CD4-positive, alpha-beta memory T cell (primary cell): ENCODE data around the gene NRM. TPM values are rescaled to one million over a fixed set of nuclear protein-coding genes. Genes with fewer than 3 reads are reported as not detected.

Experiments used
- polyA plus RNA-seq, 2 donors: library from polyadenylated mRNA; unstranded; fragments of 300-500 nt; fragmentation: Illumina TruSeq; gene quantifications; one replicate each; pipeline ENCODE4 v1.2.3, GENCODE V29; 2021
- total RNA-seq, 2 experiments: library from RNA; stranded (reverse); gene quantifications; one replicate each; pipeline ENCODE4 v1.2.3, GENCODE V29; 2021

The NRM gene
- total and polyA plus RNA-seq, 4 experiments from 2014 or later = 6.4 to 15.8 (median 7.8) TPM

Other genes with a start within 250 kb of the NRM start
- 1,000 to 10,000 TPM; 1,097 to 1,122 TPM for gene HLA-E, start 201.5 kb downstream of the NRM start, total RNA-seq
- gene HLA-E, start 201.5 kb downstream of the NRM start, polyA plus RNA-seq = 1,000 to 10,000 TPM; 2,441 to 3,541 TPM
- gene GNL1, start 134.5 kb downstream of the NRM start, total RNA-seq = 10 to 100 TPM; 83.4 to 83.9 TPM
- 10 to 100 TPM; 37.4 to 51.5 TPM for gene GNL1, start 134.5 kb downstream of the NRM start, polyA plus RNA-seq
- 10 to 100 TPM; 26.4 to 29.1 TPM for gene PRR3, start 133.7 kb downstream of the NRM start, total RNA-seq
- 1 to 10 TPM; 4.3 to 8.5 TPM for gene PRR3, start 133.7 kb downstream of the NRM start, polyA plus RNA-seq
- 10 to 100 TPM; 60.8 to 66.8 TPM for gene ABCF1, start 119.5 kb downstream of the NRM start, total RNA-seq
- gene ABCF1, start 119.5 kb downstream of the NRM start, polyA plus RNA-seq = 10 to 100 TPM in 1 of 2 donors, 1 to 10 TPM in 1; 7.5 to 46.6 TPM
- 100 to 1,000 TPM; 224 to 231 TPM for gene PPP1R10, start 73.7 kb downstream of the NRM start, total RNA-seq
- gene PPP1R10, start 73.7 kb downstream of the NRM start, polyA plus RNA-seq = 10 to 100 TPM in 1 of 2 donors, 1 to 10 TPM in 1; 8.5 to 30.6 TPM
- gene MRPS18B, start 73.1 kb downstream of the NRM start, total RNA-seq = 10 to 100 TPM; 44.4 to 46.3 TPM
- gene MRPS18B, start 73.1 kb downstream of the NRM start, polyA plus RNA-seq = 100 to 1,000 TPM; 112 to 126 TPM
- 1 to 10 TPM; 8.3 to 9.4 TPM for gene ATAT1, start 64.1 kb downstream of the NRM start, total RNA-seq
- gene ATAT1, start 64.1 kb downstream of the NRM start, polyA plus RNA-seq = 1 to 10 TPM in 1 of 2 donors, under 1 TPM in 1; 0.29 to 1.9 TPM
- gene C6orf136, start 43.9 kb downstream of the NRM start, total RNA-seq = 10 to 100 TPM; 29.3 to 35.0 TPM
- gene C6orf136, start 43.9 kb downstream of the NRM start, polyA plus RNA-seq = 10 to 100 TPM in 1 of 2 donors, 1 to 10 TPM in 1; 6.2 to 16.0 TPM
- 10 to 100 TPM; 53.4 to 54.6 TPM for gene DHX16, start 18.0 kb downstream of the NRM start, total RNA-seq
- gene DHX16, start 18.0 kb downstream of the NRM start, polyA plus RNA-seq = 10 to 100 TPM; 22.0 to 30.2 TPM
- gene PPP1R18, start 4.3 kb downstream of the NRM start, total RNA-seq = 100 to 1,000 TPM; 122 to 127 TPM
- gene PPP1R18, start 4.3 kb downstream of the NRM start, polyA plus RNA-seq = 100 to 1,000 TPM in 1 of 2 donors, 10 to 100 TPM in 1; 68.2 to 117 TPM
- 10 to 100 TPM; 60.7 to 73.5 TPM for gene MDC1, start 26.3 kb upstream of the NRM start, total RNA-seq
- gene MDC1, start 26.3 kb upstream of the NRM start, polyA plus RNA-seq = 1 to 10 TPM in 1 of 2 donors, not detected in 1; 9.8 TPM
- gene TUBB, start 29.4 kb upstream of the NRM start, total RNA-seq = 100 to 1,000 TPM; 285 to 300 TPM
- gene TUBB, start 29.4 kb upstream of the NRM start, polyA plus RNA-seq = 100 to 1,000 TPM in 1 of 2 donors, 10 to 100 TPM in 1; 74.8 to 142 TPM
- gene FLOT1, start 51.7 kb upstream of the NRM start, total RNA-seq = 10 to 100 TPM; 75.3 to 78.5 TPM
- gene FLOT1, start 51.7 kb upstream of the NRM start, polyA plus RNA-seq = 10 to 100 TPM; 74.6 to 82.1 TPM
- 10 to 100 TPM; 11.3 to 11.4 TPM for gene IER3, start 53.6 kb upstream of the NRM start, total RNA-seq
- under 1 TPM; 0.77 to 0.83 TPM for gene IER3, start 53.6 kb upstream of the NRM start, polyA plus RNA-seq
- gene DDR1, start 193.5 kb upstream of the NRM start, total RNA-seq = 10 to 100 TPM; 10.2 to 13.1 TPM
- 1 to 10 TPM; 1.4 to 3.1 TPM for gene DDR1, start 193.5 kb upstream of the NRM start, polyA plus RNA-seq
- 10 to 100 TPM; 36.5 to 39.7 TPM for gene GTF2H4, start 217.2 kb upstream of the NRM start, total RNA-seq
- gene GTF2H4, start 217.2 kb upstream of the NRM start, polyA plus RNA-seq = 1 to 10 TPM; 3.7 to 9.5 TPM
- 10 to 100 TPM; 34.9 to 37.8 TPM for gene VARS2, start 223.3 kb upstream of the NRM start, total RNA-seq
- 10 to 100 TPM; 16.3 to 17.0 TPM for gene VARS2, start 223.3 kb upstream of the NRM start, polyA plus RNA-seq
- gene SFTA2, start 241.2 kb upstream of the NRM start, total RNA-seq = under 1 TPM in 1 of 2 experiments, not detected in 1; 0.44 TPM
- not detected for gene SFTA2, start 241.2 kb upstream of the NRM start, polyA plus RNA-seq
- not detected for gene MUCL3, start 250.0 kb upstream of the NRM start, total RNA-seq
- gene MUCL3, start 250.0 kb upstream of the NRM start, polyA plus RNA-seq = not detected